Keratinocyte (primary cell): ENCODE results near the gene GOLGA6L10.
"Not testable (repeated sequence)": the region's sequence is repeated elsewhere in the genome, so short reads cannot be mapped to it uniquely, and the experiment has no call there.

ENCODE experiments used
- CTCF ChIP-seq, 3 experiments: IDR thresholded peaks in 1 of 3; conservative IDR thresholded peaks in 1 of 3; optimal IDR thresholded peaks in 1 of 3; 2 replicates in 2 of 3; 3 replicates in 1 of 3; pipeline versions ENCODE3 to v1.5.1; 2011; ENCODE audit warnings: low read length in 3 of 3, mild to moderate bottlenecking in 3 of 3, moderate library complexity in 2 of 3, control low read depth in 1 of 3, inconsistent platforms in 1 of 3; ENCODE audit not compliant: insufficient read depth in 2 of 3; ENCODE audit errors: extremely low read depth in 1 of 3
- EZH2 ChIP-seq: IDR thresholded peaks from one replicate; pipeline ENCODE4 v1.6.1; 2012; ENCODE audit warnings: inconsistent platforms, mild to moderate bottlenecking, low read length, moderate library complexity

- TF ChIP-seq CTCF (optimal IDR thresholded peaks at IDR 0.05 in 1 of 3, IDR thresholded peaks at IDR 0.05 in 1 of 3, conservative IDR thresholded peaks at IDR 0.05 in 1 of 3; ENCODE audit: extremely low read depth in 1 of 3, insufficient read depth in 2 of 3, low read length in 3 of 3); EZH2: not testable (repeated sequence)
Observed at GRCh38 chr15:82360618-82361017, 11.3 kb upstream of the GOLGA6L10 start.
